COLO668 (cell line): Measurements from ENCODE around the gene GAPT.

Source experiments
- DNase-seq: peaks from one replicate; lab custom pipeline; 2025; ENCODE audit not compliant: unreplicated experiment; lab: John Stamatoyannopoulos, UW

GAPT gene

GRCh38 chr5:58491216-58491892 is at the start of gene GAPT:
TSS of gene GAPT (plus strand) at chr5:58491435. CDS start at chr5:58494537, 3,102 bp downstream.
- no peak for DNase-seq

DNA sequence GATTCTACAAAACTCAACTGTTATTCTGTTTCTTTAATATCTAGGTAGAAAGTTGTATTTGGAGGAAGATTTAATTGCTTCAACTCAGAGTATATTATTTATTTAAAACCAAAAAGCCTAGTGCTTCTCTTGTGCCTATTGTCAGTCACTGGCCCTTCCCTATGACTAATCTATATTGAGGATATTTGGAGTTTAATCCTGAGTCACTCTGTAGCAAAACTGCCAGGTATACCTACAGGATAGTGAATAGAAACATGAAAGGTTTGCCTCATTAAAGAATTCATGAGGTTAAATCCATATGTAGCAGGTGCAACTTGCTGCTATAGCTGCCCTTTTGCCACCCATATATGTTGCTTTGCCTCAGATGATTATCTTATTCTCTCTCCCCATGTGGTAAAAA is 46.4 kb upstream of the GAPT start:
- DNase-seq: no peak

DNA sequence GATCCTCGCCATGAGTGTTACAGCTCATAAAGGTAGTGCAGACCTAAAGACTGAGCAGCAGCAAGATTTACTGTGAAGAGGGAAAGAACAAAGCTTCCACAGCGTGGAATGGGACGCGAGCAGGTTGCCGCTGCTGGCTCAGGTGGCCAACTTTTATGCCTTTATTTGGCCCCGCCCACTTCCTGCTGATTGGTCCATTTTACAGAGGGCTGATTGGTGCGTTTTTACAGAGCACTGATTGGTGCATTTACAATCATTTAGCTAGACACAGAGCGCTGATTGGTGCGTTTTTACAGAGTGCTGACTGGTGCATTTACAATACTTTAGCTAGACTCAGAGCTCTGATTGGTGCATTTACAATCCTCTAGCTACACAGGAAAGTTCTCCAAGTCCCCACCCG is 45.2 kb upstream of the GAPT start:
- DNase-seq: no peak

GRCh38 chr5:58447226-58447625 is 44.0 kb upstream of the GAPT start:
- no peak for DNase-seq

DNA sequence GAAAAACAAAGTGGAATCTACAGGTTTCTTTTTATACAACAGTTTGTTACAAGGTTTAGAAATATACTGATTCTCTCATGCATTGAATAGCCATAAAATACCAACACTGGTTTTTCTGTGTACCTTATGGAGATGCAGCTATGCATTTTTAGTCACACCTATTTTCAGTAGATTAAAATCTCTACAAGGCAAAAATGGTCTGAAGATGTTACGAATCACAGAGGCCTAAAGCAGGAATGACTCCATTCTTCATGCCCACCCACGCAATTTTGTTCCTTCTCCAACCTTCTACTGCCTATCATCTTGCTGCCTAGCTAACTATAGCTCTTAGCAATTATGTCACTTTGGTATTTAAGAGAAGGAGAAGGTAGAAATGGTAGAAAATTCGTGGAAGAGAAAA is 41.2 kb upstream of the GAPT start:
- DNase-seq: no peak

DNA sequence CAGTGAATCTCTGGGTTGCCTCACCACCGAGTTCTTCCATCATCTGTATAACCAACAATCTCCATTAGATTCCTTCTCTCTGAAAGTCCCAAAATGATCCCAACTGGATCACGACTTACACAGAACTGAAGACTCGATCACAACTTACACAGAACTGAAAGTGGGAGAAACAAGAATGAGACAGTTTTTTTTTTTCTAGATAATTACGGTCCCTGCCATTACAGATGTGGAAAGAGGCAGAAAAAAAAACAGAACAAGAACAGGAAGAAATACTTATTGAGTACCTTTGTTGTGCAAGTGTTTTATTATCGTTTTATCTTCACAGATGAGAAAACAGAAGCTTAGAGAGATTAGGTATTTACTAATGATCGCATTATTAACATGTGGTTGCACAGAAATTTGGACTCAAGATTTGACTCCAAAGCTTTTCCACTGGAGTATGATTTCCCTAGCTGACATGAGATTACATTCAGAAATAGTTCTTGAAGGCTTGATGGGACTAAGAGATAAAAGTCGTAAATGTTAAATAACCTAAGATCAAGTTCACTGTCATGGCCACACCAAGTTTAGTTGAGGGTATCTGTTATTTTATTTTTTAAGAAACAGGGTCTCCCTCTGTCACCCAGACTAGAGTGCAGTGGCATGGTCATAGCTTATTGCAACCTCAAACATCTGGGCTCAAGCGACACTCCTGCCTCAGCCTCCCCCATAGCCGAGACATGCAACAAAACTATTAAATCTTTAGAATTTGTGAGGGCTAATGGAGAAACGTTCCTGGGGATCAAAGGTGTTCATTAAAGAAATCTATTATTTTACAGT is 40.2 kb upstream of the GAPT start:
- no peak for DNase-seq

DNA sequence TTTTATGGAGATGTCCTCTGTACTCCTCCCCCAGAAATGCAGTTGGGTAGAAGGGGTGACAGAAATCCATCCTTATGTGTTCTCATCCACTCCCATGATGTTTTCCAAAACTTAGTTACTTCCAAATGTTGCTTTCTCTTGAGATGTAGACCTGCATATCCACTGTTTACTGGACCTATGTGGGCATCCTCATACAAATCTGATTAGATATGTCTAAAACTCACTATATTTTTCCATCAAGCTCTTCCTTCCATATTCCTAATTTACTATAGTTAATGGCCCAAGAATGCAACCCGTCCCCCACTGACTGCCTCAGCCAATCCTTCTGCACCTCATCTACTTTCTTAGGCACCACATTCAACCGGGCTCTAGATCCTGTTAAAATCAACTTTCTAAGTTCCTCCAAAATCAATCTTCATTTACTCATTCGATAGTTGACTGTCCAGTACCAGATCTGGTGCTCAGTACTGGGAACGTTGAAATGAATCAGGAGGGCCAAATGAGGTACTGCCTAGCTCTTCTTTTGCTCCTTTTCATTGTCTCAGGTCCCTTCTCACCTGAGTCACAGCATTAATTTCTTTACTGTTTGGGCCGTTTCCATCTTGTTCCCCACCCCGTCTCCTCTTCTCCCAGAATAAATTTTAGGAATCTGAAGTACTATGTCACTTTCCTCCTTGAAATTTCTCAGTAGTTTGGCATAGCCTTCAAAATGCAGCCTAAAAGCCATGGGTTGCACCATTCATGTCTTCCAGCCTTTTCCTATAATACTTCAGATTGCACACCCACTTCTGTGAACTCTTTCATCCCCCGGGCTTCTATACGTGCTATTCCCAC is 39.3 kb upstream of the GAPT start:
- no peak for DNase-seq

DNA sequence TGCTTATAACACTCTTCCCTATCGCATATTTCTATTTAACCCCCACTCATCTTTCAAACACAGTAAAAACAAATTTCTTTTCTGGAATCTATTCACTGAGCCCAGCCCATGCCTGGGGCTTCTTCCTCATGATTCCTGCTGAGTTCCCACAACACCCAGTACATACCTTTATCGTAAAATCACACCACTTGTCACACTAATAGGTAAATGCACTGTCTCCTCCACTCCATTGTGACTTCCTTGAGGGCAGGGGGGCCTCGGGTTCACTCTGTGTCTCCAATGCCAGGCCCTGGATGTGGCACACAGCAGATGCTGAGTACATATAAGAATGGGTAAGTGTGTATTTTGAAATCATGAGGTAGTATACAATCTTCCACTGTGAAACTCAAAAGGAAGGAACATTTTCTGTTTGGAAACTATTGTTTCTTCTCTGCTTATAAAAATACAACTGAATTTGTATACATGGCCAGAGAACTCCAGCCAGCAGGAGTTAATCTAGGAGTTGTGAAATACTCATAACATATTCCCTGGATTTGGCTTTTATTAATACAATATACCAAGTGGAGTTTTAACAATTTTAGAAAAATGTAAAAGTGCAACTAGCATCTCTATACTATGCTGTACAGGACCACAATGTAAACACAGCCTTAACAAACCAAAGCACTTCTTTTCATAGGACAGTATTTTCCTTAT is 38.5 kb upstream of the GAPT start:
- no peak for DNase-seq

DNA sequence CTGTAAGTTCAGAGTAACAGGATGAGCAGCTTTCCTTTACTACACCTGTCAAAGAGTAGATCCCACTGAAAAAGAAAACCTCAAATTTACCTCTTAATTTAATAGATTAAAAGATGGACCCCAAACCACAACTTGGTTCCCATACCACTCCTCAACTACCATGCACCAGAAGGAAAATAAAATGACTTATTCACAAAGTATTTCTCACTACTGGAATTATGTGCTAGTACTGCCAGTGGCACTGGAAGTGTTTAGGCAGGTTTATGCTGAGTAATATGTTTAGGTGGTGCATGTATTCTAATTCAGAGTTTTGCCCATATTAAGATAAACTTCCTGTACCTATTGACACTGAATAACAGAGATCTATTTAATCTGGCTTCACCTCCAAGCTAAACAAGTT is 37.9 kb upstream of the GAPT start:
- DNase-seq: no peak

DNA sequence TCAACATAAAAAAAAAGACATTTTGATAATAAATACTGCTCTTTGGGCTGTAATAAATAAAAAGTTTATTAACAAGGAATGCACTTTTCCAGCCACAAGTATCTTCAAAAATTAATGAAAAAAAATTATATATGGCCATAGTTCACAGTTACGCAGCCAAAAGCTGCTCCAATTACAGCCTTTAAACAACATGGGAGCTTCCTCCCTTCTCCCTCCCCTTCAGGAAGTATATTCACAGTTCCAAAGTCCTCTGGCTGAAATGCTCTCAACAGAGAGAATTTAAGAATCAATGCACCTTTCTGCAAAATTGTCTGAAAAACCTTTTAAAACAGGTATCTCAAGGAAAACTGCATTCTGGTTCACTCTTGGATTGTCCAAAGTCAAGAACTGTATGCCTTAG is 37.2 kb upstream of the GAPT start:
- no peak for DNase-seq

DNA sequence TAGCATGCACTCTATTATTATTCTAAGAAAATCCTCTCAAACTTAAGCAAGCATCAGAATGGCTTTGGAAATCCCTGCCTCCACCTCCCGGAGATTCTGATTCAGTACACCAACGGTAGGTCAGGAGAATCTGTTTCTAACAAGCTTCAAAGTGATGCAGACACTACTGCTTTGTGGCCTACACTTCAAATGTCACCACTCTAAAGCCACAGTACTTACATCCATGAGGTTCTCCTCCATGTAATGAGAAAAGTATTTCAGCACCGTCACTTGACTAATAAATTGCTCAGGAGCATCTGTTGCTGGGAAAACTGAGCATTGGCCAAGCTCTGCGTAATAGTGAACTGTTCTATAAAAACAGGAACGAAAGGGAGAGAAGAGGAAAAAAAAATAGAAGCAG is 36.2 kb upstream of the GAPT start:
- no peak for DNase-seq

DNA sequence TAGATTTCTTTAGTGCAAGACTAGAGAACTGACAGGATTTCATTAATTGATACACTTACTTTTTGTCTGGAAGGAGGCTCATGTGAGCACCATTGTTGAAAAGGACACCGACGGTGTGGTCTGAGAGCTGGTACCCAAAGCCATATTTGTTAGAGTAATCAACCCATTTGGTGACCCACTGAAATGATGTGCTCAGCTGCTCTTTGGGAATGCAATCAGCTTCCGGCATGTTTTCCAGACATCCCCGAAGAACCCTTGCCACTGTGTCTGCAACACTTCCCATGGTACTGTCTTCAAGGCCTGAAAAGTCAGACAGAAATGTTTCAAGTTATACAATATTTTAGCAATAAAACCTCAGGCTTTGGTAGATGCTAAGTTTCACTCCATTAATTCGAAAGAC is 35.8 kb upstream of the GAPT start:
- DNase-seq: no peak

GRCh38 chr5:58456026-58456425 is 35.2 kb upstream of the GAPT start:
- no peak for DNase-seq

GRCh38 chr5:58456486-58456885 is 34.7 kb upstream of the GAPT start:
- DNase-seq: no peak

DNA sequence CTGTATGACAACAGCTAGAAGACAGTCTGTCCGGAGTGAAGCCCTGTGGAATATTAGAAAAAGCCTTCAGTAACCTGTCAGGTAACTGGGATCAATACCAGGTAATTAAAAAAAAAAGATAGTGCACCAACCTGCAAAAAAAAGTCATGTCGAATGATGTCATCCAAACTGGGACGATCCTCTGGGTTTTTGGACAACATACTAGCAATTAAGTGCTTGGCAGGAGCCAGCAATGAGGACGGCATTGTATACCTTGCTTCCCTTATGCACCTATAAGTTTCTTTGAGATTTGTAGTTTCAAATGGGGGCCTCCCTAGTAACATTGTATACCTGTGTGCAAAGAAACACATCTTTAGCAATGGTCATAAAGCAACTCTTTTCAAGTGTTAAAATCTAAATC is 34.2 kb upstream of the GAPT start:
- DNase-seq: no peak

DNA sequence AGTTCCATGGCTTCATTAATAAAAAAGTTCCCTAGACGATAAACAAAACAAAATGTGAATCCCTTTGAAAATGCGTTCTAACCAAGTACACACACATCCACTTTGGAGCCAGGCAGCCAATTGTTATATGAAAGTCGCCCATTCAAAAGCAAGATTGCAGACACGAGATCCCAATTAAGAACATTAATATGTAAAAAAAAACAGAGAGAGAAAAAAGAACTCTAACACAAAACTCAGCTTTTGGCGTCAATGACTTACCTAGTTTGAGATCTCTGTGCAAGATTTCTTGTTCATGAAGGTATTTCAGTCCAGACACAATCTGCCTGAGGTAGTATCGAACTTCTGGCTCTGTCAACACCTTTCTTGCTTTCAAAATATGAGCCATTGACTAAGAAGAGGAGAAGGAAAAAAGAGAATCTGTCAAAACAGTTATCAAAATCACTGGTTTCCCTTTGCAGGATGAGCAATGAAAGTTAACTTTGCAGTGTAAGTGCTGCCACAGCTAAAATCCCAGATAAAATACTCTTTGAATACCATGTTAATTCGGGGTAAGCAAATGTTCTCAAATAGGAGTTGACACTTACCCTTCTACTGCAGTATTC is 33.0 kb upstream of the GAPT start:
- DNase-seq: no peak

DNA sequence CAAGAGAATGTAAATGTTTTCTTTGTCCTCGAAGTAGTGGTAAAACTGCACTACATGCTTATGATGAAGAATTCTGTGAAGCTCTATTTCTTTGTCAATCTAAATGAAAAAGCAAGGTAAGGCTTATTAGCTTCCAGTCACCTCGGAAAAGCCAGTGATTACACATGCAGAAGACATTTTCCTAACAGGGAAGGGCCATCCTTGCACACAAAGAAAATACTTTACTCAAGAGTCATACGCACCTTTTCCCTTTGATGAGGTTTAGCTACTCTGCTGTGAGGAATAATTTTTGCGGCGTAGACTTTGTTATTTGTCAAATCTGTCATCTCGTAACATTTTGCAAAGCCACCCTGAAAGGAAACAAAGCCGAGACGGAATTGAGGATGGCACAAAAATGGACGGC is 32.5 kb upstream of the GAPT start:
- no peak for DNase-seq

DNA sequence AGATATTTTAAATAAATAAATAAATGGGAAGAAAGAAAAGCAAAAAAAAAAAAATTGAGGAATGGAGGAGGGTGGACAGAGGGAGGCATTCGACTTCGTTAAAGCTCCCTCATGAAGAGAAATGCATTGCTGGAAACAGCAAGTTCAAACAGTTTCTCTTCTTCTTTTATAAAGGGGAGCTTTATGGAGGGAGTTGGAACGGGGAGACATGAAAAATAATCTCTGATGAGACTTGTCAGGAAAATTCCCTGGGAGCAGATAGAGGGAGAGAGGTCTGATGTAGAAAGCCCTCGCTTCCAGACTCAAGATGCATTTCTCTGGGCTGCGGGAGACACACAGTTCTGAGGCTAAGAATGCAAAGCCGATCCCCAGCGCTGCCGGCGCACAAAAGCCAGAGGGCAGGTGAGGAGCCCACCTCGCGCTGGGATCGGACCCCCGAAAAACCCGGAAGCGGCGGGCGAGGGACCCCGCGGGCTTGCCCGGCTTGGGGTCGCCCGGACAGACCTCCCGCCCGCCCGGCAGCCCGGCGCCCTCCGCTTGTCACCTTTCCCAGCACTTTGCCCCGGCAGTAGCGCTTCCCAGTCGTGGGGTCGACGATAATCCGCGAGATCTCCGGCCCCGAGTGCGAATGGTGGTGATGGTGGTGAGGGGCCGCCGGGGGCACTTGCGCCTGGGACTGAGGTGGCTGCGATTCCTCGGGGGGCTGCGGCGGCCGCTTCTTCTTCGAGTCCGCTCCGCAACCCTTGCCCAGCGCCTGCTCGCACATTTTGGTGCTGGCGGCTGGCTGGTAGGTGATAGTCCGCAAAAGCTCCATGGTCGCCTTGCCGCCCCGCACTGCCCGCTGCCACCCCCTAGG is 31.9 kb upstream of the GAPT start:
- peak; percentile 16 for DNase-seq

DNA sequence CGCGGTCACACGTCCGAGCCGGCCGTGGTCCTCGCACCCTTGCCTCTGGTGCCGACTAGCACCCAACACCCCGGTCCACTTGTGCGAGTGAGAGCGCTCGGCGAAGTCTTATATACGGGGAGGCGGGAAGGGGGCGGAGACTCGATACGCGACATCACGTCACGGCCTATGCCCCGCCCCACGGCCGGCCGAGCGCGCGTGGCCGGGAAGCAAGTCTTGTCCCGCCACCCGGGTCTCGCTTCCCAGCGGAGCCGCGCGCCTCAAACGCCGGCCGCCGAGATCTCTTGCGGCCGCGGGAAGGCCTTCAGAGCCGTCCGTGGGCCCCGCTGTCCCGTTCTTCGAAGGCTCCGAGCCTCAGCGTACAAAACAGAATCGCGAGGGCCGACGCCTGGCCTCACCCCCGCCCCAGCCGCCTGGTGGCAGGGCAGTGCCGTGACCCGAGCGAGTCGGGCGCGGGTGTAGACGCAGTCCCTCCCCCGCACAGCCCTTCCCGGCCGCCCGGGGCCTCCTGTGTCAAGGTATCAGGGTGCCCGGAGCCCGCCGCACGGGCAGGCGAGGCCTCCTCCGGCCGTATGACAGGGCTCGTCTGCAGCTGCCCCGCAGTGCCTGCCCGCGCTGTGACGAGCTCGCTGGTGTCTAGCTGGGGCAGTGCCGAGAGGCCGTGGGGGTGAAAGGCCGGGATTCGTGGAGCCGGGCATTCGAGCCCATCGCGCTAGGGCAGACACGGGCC is 31.1 kb upstream of the GAPT start, which contains the start of gene PLK2:
PLK2 (minus strand) TSS at position 85 of the 730 bp plus-strand sequence. CDS start 127 bp downstream, outside the sequence.
- DNase-seq: peak; percentile 74
